ENCODE results near the gene MPPED2. TPM values are rescaled to one million over a fixed set of nuclear protein-coding genes. Genes with fewer than 3 reads are reported as not detected.

Gene MPPED2
- total and polyA plus RNA-seq, 2 donors (not counting 3 experiments of a cell fraction or from before 2014, with no cell fraction given), result not detected

- POLR2A ChIA-PET, result no interaction called here
- DNase-seq (ENCODE audit: low read depth, low spot score), result no peak
- intact Hi-C loops (cut with micrococcal nuclease), result no loop called here
These were observed 114.9 kb downstream of the MPPED2 start for GRCh38 chr11:30471244-30471643.

More at GRCh38 chr11:30471244-30471643, 114.9 kb downstream of the MPPED2 start:
- no peak overlapping the region for H3K27ac ChIP-seq (ENCODE audit: insufficient read depth, low read depth, low read length)
- no TSS peak for BruUV-seq (replicated peaks)
- no peaks in the 10 kb centered on the region for H3K9me3 ChIP-seq (replicated peaks; ENCODE audit: control insufficient read depth, insufficient read depth, low read length)
- no peak overlapping the region for H2AFZ ChIP-seq (ENCODE audit: low read depth, low read length)
- no peak for TF ChIP-seq EZH2 (IDR thresholded peaks at IDR 0.05; ENCODE audit: borderline replicate concordance, low read depth, low read length, severe bottlenecking)
- TF ChIP-seq CTCF (IDR thresholded peaks at IDR 0.05; ENCODE audit: extremely low read depth in 1 of 2, insufficient read depth in 1 of 2, low read depth in 1 of 2, low read length in 2 of 2), result no peak
- no peak for TF ChIP-seq JUN (IDR thresholded peaks at IDR 0.05; ENCODE audit: borderline replicate concordance, insufficient read depth, insufficient read length, low read depth)
- TF ChIP-seq POLR2AphosphoS5 (IDR thresholded peaks at IDR 0.05; ENCODE audit: insufficient read depth, low read depth, low read length), result no peak
- TF ChIP-seq MYC (IDR thresholded peaks at IDR 0.05; ENCODE audit: low read depth, low read length), result no peak
- no peak for TF ChIP-seq POLR2A (IDR thresholded peaks at IDR 0.05; ENCODE audit: low read depth, low read length)
- no peak for TF ChIP-seq GATA2 (IDR thresholded peaks at IDR 0.05; ENCODE audit: insufficient read depth, insufficient read length, low read depth, low read length)
- TF ChIP-seq FOS (IDR thresholded peaks at IDR 0.05; ENCODE audit: borderline replicate concordance, insufficient read depth, low read length), result no peak
- no peak for TF ChIP-seq MAX (IDR thresholded peaks at IDR 0.05; ENCODE audit: insufficient read depth, insufficient read length)
- CTCF ChIA-PET, result no interaction called here
- dilution Hi-C loops (cut with MboI; ENCODE audit: extremely low pct_ligation_motif_present, low sequenced_read_pairs), result no loop called here
- no peaks in the 10 kb centered on the region for H3K36me3 ChIP-seq (ENCODE audit: control insufficient read depth in 2 of 2, extremely low read depth in 1 of 2, insufficient read depth in 2 of 2, low read length in 2 of 2)
- H3K4me1 ChIP-seq (ENCODE audit: control insufficient read depth, extremely low read depth, insufficient read depth, low read length), result no peaks in the 10 kb centered on the region
- no peaks in the 10 kb centered on the region for H3K9me1 ChIP-seq (replicated peaks; ENCODE audit: control insufficient read depth, extremely low read depth, insufficient read depth, low read length)
- H3K9ac ChIP-seq (replicated peaks; ENCODE audit: extremely low read depth, insufficient read depth, low read length), result no peak overlapping the region
- no peaks in the 10 kb centered on the region for H3K79me2 ChIP-seq (ENCODE audit: control insufficient read depth, insufficient read depth, low read length)
- no peak overlapping the region for H3K4me3 ChIP-seq (replicated peaks in 1 of 3; ENCODE audit: insufficient read depth in 1 of 3, low read depth in 1 of 3, low read length in 3 of 3)
- H4K20me1 ChIP-seq (replicated peaks; ENCODE audit: control insufficient read depth, extremely low read depth, insufficient read depth, low read length), result no peaks in the 10 kb centered on the region
- no peak for FAIRE-seq
- no peaks in the 10 kb centered on the region for H3K27me3 ChIP-seq (ENCODE audit: control insufficient read depth in 2 of 2, insufficient read depth in 2 of 2, low read length in 2 of 2)
- H3K4me2 ChIP-seq (ENCODE audit: insufficient read depth, low read length), result no peak overlapping the region
